GM20000 (cell line): Measurements from ENCODE around the gene TSPEAR.

Experiments
- DNase-seq: peaks from one replicate; pipeline ENCODE4 v3.0.0; 2012; ENCODE audit warnings: low spot score
- TF ChIP-seq, protein P1 (sequence below): IDR thresholded peaks from 2 replicates; pipeline ENCODE4 v1.5.1; 2012; ENCODE audit warnings: mild to moderate bottlenecking, control low read depth; ENCODE audit errors: extremely low read depth, missing control alignments

Gene TSPEAR

DNA sequence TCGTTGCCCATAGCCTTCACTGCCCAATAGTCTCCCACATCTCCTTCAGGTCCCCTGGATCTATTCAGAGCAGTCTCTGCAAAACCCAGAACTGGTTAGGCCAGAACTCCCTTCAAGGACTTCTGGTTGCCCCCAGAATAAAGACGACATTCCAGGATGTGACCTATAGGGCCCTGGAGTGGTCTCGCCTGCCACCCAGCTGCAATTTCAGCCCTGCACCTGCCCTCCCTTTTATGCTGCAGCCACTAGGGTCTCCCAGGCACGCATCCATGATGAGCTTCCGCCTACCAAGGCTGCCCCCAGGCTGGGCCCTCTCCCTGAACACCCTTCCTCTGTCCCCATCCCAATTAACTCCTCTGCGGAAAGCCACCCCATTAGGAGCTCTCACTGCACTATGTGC lies 7.2 kb upstream of the TSPEAR start:
- no peak for DNase-seq
- TF ChIP-seq, protein P1, sequence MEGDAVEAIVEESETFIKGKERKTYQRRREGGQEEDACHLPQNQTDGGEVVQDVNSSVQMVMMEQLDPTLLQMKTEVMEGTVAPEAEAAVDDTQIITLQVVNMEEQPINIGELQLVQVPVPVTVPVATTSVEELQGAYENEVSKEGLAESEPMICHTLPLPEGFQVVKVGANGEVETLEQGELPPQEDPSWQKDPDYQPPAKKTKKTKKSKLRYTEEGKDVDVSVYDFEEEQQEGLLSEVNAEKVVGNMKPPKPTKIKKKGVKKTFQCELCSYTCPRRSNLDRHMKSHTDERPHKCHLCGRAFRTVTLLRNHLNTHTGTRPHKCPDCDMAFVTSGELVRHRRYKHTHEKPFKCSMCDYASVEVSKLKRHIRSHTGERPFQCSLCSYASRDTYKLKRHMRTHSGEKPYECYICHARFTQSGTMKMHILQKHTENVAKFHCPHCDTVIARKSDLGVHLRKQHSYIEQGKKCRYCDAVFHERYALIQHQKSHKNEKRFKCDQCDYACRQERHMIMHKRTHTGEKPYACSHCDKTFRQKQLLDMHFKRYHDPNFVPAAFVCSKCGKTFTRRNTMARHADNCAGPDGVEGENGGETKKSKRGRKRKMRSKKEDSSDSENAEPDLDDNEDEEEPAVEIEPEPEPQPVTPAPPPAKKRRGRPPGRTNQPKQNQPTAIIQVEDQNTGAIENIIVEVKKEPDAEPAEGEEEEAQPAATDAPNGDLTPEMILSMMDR, result no peak

DNA sequence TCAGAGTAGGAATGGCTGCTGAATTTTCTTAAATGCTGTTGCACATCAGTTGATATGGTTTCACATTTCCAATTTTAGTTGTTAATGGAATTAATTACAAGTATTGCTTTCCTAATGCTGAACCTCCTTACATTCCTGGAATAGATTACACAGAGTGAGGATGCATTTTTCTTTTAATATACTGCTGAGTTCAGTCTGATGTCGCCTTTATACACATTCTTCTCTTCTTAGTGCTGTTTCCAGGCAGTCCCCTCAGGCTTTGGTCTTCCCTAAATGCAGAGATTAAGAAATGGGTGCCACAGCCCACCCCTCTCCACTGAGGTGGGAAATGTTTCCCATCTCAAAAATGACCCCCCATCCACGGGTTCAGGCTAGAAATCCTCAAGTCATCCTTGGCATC lies 6.7 kb upstream of the TSPEAR start:
- DNase-seq, result no peak
- TF ChIP-seq, protein P1, result no peak

DNA sequence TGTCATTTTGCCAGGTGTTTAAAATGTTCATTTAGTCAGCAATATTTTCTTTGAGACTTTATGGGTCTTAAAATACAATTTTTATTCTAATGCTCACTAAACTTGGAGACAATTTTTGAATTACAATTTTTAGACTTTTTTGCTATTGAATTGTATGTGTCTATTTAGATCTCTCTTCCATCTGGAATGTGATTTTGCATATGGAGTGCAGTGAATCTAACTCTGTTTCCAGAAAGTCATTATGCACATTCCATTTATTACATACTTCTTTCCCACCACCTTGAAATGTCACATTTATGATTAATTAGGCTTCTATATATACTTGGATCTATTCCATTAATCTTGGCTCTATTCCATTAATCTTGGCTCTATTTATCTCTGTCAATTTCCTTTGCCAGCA lies 5.6 kb upstream of the TSPEAR start:
- DNase-seq, result no peak
- TF ChIP-seq, protein P1, result no peak

DNA sequence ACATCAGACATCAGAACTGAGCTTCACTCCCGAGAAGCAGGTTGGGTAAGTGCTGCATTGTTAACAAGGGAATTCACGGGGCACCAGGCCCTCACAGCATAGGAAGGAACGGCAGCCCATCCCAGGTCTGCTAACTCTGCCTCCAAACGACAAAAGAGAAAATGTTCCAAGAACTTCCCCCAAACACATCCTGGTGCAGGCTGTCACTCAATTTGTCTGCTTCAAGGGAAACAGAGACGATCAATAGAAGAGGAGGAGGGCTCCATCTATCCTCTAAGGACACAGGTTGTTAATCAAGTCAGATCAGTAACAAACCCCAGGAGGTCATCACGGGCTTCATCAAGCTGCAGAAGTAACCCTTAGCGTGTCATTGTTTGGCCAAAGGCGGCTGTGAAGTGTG lies 3.5 kb upstream of the TSPEAR start:
- TF ChIP-seq, protein P1, result no peak
- DNase-seq, result no peak

DNA sequence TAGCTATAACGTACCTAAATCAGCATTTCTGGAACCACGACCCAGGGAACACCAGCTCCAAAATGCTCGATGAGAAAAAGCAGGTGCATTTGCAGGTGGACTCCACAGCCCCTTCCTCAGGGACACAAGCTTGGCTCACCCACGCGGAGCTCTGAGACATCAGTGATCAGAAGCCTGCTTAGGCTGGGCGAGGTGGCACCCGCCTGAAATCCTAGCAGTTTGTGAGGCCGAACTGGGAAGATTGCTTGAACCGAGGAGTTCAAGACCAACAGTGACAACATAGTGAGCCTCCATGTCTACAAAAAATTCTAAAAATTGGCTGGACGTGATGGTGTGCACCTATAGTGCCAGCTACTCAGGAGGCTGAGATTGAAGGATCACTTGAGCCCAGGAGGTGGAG lies 2.5 kb upstream of the TSPEAR start:
- no peak for DNase-seq
- TF ChIP-seq, protein P1, result no peak

DNA sequence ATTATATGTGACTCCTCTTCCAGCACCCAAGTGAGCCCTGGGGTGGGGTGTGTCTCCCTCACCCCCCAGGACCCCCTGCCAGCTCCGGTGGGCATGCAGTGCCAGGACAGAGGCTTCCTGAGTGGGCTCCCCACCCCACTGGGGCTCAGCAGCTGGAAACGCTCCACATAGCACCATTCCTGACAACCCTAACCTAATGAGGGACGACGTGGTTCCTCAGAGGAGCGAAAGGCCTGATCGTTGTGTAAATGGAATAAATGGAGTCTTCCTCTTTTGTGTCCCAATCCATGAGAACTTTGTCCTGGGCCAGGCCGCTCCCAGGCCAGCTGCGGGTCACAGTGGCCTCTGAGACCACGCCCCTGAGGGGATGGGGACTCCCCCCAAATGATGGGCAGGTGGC lies 1.8 kb upstream of the TSPEAR start:
- TF ChIP-seq, protein P1, result no peak
- no peak for DNase-seq

DNA sequence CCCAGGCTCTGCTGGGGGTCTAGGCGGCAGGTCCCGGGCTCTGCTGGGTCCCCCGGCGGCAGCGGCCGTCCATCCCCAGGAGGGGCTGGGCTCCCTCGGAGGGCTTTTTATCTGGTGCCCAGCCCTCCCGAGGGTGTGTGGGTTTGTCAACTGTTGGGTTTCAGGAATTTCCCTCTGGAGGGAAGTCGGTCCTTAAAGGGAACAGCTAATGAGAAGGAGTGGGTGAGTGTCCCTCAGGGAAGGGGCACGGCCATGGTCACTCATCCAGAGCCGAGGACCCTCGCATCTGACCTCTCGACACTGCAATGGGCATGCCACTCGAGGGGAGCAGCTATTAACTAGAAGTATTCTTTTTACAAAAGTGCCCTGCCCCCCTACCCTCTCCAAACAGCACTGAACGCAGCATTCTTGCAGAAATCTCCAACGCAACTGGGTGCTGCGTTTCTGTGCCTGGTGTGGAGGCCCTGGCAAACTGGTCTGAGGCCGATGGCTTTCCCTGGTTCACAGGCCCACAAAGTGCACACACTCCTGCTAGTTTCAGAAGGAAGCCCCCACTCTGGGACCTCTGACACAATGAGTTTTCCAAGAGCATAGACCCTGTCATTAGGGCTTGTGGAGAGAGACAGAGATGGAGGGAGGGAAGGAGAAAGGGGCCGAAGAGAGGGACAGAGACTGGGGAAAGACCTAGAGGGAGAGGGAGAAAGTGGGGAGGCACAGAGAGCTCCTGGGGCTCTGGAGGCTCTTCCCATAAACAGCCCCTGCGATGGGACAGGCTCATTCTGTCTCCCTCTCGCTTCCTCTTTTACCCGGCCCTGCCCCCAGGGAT lies 1.0 kb upstream of the TSPEAR start:
- DNase-seq, result no peak
- TF ChIP-seq, protein P1, result no peak
